ENCODE measurements around the gene CDC25B. TPM values are rescaled to one million over a fixed set of nuclear protein-coding genes. Genes with fewer than 3 reads are reported as not detected.

CDC25B gene
- total and polyA plus RNA-seq, 2 of the 13 experiments (the other 11 are each of a cell fraction or from before 2014, with no cell fraction given) = 14.5 to 19.4 TPM

DNA sequence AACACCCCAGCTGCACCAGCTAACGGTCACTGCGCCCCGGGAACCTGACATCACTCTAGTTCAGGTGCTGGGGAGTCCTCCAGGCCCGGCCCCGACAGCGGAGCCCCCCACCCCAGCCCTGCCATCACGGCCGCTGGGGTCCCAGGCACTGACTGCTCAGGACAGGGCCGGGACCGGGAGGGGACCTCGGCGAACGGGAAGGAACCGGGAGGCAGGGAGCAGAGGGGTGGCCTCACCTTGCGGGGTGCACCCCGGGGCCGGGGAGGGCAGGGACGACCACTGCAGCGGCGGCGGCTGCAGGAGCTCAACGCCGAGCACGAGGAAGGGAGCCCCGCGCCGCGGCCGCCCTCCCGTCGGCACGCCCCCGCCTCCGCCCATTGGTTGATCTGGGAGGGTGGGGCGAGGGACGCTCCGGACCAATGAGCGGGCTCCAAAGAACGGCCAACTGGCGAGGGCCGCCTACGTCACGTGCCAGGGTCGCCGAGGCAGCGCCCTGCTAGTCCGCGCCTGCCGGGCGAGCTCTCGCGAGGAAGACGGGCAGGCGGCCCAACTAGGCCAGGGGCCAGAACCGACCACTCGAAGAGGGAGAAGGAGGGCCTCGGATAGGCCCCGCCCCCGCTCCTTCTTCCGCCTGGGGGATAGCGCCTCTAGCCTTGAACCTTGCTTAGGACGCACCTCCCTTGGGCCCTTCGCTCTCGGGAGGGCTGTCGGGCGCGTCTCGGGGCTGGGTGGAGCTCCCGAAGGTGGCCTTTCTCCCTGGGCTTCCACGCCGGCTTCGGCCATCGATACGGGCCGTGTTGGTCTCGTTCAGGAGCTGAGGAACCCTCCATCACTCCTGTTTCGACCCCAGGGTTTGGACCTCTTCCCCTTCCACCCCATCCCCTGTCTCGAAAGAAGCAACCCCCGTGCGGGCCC, 28.4 kb upstream of the CDC25B start, which contains the start of gene ADISSP (continued):
- TF ChIP-seq, protein P1, sequence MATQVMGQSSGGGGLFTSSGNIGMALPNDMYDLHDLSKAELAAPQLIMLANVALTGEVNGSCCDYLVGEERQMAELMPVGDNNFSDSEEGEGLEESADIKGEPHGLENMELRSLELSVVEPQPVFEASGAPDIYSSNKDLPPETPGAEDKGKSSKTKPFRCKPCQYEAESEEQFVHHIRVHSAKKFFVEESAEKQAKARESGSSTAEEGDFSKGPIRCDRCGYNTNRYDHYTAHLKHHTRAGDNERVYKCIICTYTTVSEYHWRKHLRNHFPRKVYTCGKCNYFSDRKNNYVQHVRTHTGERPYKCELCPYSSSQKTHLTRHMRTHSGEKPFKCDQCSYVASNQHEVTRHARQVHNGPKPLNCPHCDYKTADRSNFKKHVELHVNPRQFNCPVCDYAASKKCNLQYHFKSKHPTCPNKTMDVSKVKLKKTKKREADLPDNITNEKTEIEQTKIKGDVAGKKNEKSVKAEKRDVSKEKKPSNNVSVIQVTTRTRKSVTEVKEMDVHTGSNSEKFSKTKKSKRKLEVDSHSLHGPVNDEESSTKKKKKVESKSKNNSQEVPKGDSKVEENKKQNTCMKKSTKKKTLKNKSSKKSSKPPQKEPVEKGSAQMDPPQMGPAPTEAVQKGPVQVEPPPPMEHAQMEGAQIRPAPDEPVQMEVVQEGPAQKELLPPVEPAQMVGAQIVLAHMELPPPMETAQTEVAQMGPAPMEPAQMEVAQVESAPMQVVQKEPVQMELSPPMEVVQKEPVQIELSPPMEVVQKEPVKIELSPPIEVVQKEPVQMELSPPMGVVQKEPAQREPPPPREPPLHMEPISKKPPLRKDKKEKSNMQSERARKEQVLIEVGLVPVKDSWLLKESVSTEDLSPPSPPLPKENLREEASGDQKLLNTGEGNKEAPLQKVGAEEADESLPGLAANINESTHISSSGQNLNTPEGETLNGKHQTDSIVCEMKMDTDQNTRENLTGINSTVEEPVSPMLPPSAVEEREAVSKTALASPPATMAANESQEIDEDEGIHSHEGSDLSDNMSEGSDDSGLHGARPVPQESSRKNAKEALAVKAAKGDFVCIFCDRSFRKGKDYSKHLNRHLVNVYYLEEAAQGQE (IDR thresholded peaks at IDR 0.05; ENCODE audit: borderline replicate concordance in 1 of 2, low read depth in 1 of 2, low read length in 2 of 2) = no peak
- TF ChIP-seq ARNT2 (CRISPR knock-in tag; IDR thresholded peaks at IDR 0.05; ENCODE audit: low read depth) (peak; percentile 99), HOXA3 (CRISPR knock-in tag; IDR thresholded peaks at IDR 0.05) (peak; percentile 86), ZNF775 (CRISPR knock-in tag; IDR thresholded peaks at IDR 0.05; ENCODE audit: borderline replicate concordance) (no peak), GPN1 (CRISPR knock-in tag; IDR thresholded peaks at IDR 0.05; ENCODE audit: borderline replicate concordance) (no peak), NR1H2 (CRISPR knock-in tag; IDR thresholded peaks at IDR 0.05; ENCODE audit: borderline replicate concordance, low read depth) (no peak), FLYWCH1 (CRISPR knock-in tag; IDR thresholded peaks at IDR 0.05) (peak; percentile 68; the same call in 1 of the 2 replicates), GZF1 (CRISPR knock-in tag; IDR thresholded peaks at IDR 0.05) (no peak), ERF (CRISPR knock-in tag; IDR thresholded peaks at IDR 0.05) (peak; percentile 94), ZNF205 (CRISPR knock-in tag; IDR thresholded peaks at IDR 0.05) (peak; percentile 14; the same call in 1 of the 2 replicates), HNRNPUL1 (IDR thresholded peaks at IDR 0.05; ENCODE audit: low read depth, low read length) (no peak), SUZ12 (IDR thresholded peaks at IDR 0.05; ENCODE audit: low read depth, low read length) (no peak), TCF7L2 (IDR thresholded peaks at IDR 0.05; ENCODE audit: low read depth, low read length) (no peak), ZNF674 (CRISPR knock-in tag; IDR thresholded peaks at IDR 0.05; ENCODE audit: low read depth) (no peak; the same call in 1 of the 2 replicates), ZNF256 (CRISPR knock-in tag; conservative IDR thresholded peaks at IDR 0.05) (peak; percentile 77; the same call in 1 of the 2 replicates), ELF1 (CRISPR knock-in tag; IDR thresholded peaks at IDR 0.05) (peak; percentile 87), BHLHE40 (IDR thresholded peaks at IDR 0.05; ENCODE audit: low read length) (peak; percentile 98), ZNF121 (CRISPR knock-in tag; IDR thresholded peaks at IDR 0.05) (no peak), ZNF136 (CRISPR knock-in tag; IDR thresholded peaks at IDR 0.05; ENCODE audit: low read depth) (peak; percentile 86), CEBPB (IDR thresholded peaks at IDR 0.05; ENCODE audit: borderline replicate concordance, low read depth, low read length) (no peak), NFATC3 (CRISPR knock-in tag; IDR thresholded peaks at IDR 0.05) (no peak; the same call in 1 of the 2 replicates), ZBTB7A (CRISPR knock-in tag; IDR thresholded peaks at IDR 0.05) (peak; percentile 87), ZFP41 (CRISPR knock-in tag; IDR thresholded peaks at IDR 0.05; ENCODE audit: borderline replicate concordance) (peak; percentile 19; the same call in 1 of the 2 replicates), ZMAT3 (CRISPR knock-in tag; conservative IDR thresholded peaks at IDR 0.05) (peak; percentile 85; the same call in 1 of the 2 replicates), GTF2F1 (IDR thresholded peaks at IDR 0.05; ENCODE audit: low read length) (peak; percentile 73; the same call in 1 of the 2 replicates), ATM (IDR thresholded peaks at IDR 0.05; ENCODE audit: borderline replicate concordance) (no peak)
- TF ChIP-seq, protein P2, sequence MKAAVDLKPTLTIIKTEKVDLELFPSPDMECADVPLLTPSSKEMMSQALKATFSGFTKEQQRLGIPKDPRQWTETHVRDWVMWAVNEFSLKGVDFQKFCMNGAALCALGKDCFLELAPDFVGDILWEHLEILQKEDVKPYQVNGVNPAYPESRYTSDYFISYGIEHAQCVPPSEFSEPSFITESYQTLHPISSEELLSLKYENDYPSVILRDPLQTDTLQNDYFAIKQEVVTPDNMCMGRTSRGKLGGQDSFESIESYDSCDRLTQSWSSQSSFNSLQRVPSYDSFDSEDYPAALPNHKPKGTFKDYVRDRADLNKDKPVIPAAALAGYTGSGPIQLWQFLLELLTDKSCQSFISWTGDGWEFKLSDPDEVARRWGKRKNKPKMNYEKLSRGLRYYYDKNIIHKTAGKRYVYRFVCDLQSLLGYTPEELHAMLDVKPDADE (CRISPR knock-in tag; IDR thresholded peaks at IDR 0.05) = peak; percentile 71; the same call in 1 of the 2 replicates

All from HepG2 (cell line).